Measurements from ENCODE around the gene PEX26. TPM values are rescaled to one million over a fixed set of nuclear protein-coding genes. Genes with fewer than 3 reads are reported as not detected.

PEX26 gene
- total and polyA plus RNA-seq, 2 of the 13 experiments (the other 11 are each of a cell fraction or from before 2014, with no cell fraction given), result 10.6 to 25.1 TPM

- TF ChIP-seq HDAC6 (IDR thresholded peaks at IDR 0.05; ENCODE audit: low read depth, low read length), result no peak
- no peak for TF ChIP-seq ZNF124 (CRISPR knock-in tag; IDR thresholded peaks at IDR 0.05)
- no peak for TF ChIP-seq ZNF256 (CRISPR knock-in tag; conservative IDR thresholded peaks at IDR 0.05)
- TF ChIP-seq RNF219 (CRISPR knock-in tag; IDR thresholded peaks at IDR 0.05), result no peak
- no peak for TF ChIP-seq PCBP2 (optimal IDR thresholded peaks at IDR 0.05; ENCODE audit: low read depth, low read length, poor library complexity, severe bottlenecking)
- no peak for TF ChIP-seq ZNF597 (CRISPR knock-in tag; IDR thresholded peaks at IDR 0.05)
- no peak for TF ChIP-seq KLF12 (CRISPR knock-in tag; IDR thresholded peaks at IDR 0.05; ENCODE audit: borderline replicate concordance)
- TF ChIP-seq ZNF646 (CRISPR knock-in tag; IDR thresholded peaks at IDR 0.05), result peak; percentile 78
- TF ChIP-seq PAWR (CRISPR knock-in tag; IDR thresholded peaks at IDR 0.05; ENCODE audit: borderline replicate concordance), result no peak
- no peak for TF ChIP-seq ATF7-NPFF (CRISPR knock-in tag; IDR thresholded peaks at IDR 0.05; ENCODE audit: low read depth)
- no peak for TF ChIP-seq NFE2L1 (CRISPR knock-in tag; IDR thresholded peaks at IDR 0.05; ENCODE audit: borderline replicate concordance)
- TF ChIP-seq MXD4 (CRISPR knock-in tag; IDR thresholded peaks at IDR 0.05), result no peak
- TF ChIP-seq GABPB1 (CRISPR knock-in tag; IDR thresholded peaks at IDR 0.05), result no peak
- 0 out of 2 replicates have a peak, but pooled peaks have one; percentile 44 for TF ChIP-seq ARNTL (CRISPR knock-in tag; IDR thresholded peaks at IDR 0.05)
- TF ChIP-seq HOXA9 (CRISPR knock-in tag; IDR thresholded peaks at IDR 0.05; ENCODE audit: borderline replicate concordance), result no peak
- no peak for TF ChIP-seq SMARCC2 (IDR thresholded peaks at IDR 0.05)
- TF ChIP-seq RARG (CRISPR knock-in tag; IDR thresholded peaks at IDR 0.05; ENCODE audit: low read depth), result no peak
- TF ChIP-seq TCF7 (IDR thresholded peaks at IDR 0.05; ENCODE audit: low read depth), result peak; percentile 50
- no peak for TF ChIP-seq ZIK1 (CRISPR knock-in tag; IDR thresholded peaks at IDR 0.05; ENCODE audit: borderline replicate concordance, low read depth)
- TF ChIP-seq SIN3A (IDR thresholded peaks at IDR 0.05; ENCODE audit: borderline replicate concordance, low read depth, low read length), result peak; percentile 38; the same call in 1 of the 2 replicates
- no peak for TF ChIP-seq POLR2G (IDR thresholded peaks at IDR 0.05; ENCODE audit: low read depth, low read length)
Observed at GRCh38 chr22:18044548-18045271, 33.1 kb upstream of the PEX26 start (continued).
